ENCODE data around the gene ERBIN. TPM values are rescaled to one million over a fixed set of nuclear protein-coding genes. Genes with fewer than 3 reads are reported as not detected.

ERBIN gene
- total and polyA plus RNA-seq, 10 of the 15 experiments (the other 5 are each of a cell fraction or from before 2014, with no cell fraction given) = 9.5 to 91.1 (median 49.4) TPM

DNA sequence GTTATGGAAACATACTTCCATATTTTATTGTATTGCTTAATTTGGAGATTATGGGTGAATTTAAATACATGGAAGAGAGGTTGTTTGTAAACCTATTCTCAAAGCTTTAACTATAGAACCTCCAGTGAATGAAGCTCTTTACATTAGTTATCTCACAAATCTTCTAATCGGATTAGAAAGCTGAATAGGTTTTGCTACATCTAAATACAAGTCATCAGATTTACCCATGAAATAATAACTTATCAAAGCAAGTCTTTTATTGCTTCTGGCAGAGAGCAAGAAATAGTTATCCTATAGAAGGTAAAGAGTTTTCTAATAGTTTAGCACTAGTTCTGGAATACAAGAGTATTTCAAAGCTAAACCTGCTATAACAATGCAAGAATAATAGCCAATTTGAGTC lies 113.3 kb downstream of the ERBIN start:
- ChIA-PET RAD21 (ENCODE audit: unreplicated experiment) (no interaction called here), CTCF (no interaction called here), POLR2A (no interaction called here), SMC1A (ENCODE audit: uncharacterized antibody, unreplicated experiment) (interaction anchor here (0.8 to 1.2 kb wide), 4 partner anchors 8 to 27 kb away, joined by 3 read pairs; no protein-coding TSS in a partner anchor)
- BruUV-seq (replicated peaks) = no TSS peak
- DNase-seq (ENCODE audit: low read depth, low spot score) = no peak
- no peak for FAIRE-seq
- Histone ChIP-seq H4K20me1 (ENCODE audit: control insufficient read depth, insufficient read depth) (no peaks in the 10 kb centered on the region), H3K4me2 (ENCODE audit: control insufficient read depth, insufficient read depth) (no peak overlapping the region), H3K27me3 (replicated peaks in 1 of 2; ENCODE audit: control insufficient read depth in 2 of 2, insufficient read depth in 2 of 2, low read length in 1 of 2) (no peaks in the 10 kb centered on the region), H3K9me3 (replicated peaks; ENCODE audit: control insufficient read depth, insufficient read depth, low read length) (no peaks in the 10 kb centered on the region), H3K79me2 (ENCODE audit: control insufficient read depth, insufficient read depth, low read length) (no peaks in the 10 kb centered on the region), H3K36me3 (ENCODE audit: control insufficient read depth in 2 of 2, insufficient read depth in 2 of 2, low read length in 1 of 2) (peaks cover 0 to 18% of the 10 kb centered on the region in 2 experiments; a peak in 2 of 4 replicates), H2AFZ (ENCODE audit: control insufficient read depth, low read depth, low read length) (no peak overlapping the region), H3K9ac (ENCODE audit: control insufficient read depth, insufficient read depth, low read length) (no peak overlapping the region), H3K27ac (ENCODE audit: control insufficient read depth, insufficient read depth) (no peak overlapping the region), H3K4me1 (ENCODE audit: control insufficient read depth, insufficient read depth, low read length) (no peaks in the 10 kb centered on the region), H3K4me3 (no peak overlapping the region)
- in situ Hi-C loops (cut with MboI) = no loop called here
- no peak for ATAC-seq
- intact Hi-C loops (cut with micrococcal nuclease; ENCODE audit: unreplicated experiment) = no loop called here
- 100% methylated on average over 1 of the region's 1 CpG for WGBS (ENCODE audit: insufficient coverage, insufficient replicate concordance, low lambda C conversion rate, missing lambda C conversion rate)
- TF ChIP-seq CHD4 (IDR thresholded peaks at IDR 0.05) = no peak
- no peak for TF ChIP-seq KAT2A (conservative IDR thresholded peaks at IDR 0.05; ENCODE audit: control insufficient read depth, low read depth, low read length)
- no peak for TF ChIP-seq MYB (IDR thresholded peaks at IDR 0.05; ENCODE audit: borderline replicate concordance, low read depth, low read length)
- no peak for TF ChIP-seq MTA3 (IDR thresholded peaks at IDR 0.05; ENCODE audit: borderline replicate concordance, low read length)
- TF ChIP-seq, protein P1, sequence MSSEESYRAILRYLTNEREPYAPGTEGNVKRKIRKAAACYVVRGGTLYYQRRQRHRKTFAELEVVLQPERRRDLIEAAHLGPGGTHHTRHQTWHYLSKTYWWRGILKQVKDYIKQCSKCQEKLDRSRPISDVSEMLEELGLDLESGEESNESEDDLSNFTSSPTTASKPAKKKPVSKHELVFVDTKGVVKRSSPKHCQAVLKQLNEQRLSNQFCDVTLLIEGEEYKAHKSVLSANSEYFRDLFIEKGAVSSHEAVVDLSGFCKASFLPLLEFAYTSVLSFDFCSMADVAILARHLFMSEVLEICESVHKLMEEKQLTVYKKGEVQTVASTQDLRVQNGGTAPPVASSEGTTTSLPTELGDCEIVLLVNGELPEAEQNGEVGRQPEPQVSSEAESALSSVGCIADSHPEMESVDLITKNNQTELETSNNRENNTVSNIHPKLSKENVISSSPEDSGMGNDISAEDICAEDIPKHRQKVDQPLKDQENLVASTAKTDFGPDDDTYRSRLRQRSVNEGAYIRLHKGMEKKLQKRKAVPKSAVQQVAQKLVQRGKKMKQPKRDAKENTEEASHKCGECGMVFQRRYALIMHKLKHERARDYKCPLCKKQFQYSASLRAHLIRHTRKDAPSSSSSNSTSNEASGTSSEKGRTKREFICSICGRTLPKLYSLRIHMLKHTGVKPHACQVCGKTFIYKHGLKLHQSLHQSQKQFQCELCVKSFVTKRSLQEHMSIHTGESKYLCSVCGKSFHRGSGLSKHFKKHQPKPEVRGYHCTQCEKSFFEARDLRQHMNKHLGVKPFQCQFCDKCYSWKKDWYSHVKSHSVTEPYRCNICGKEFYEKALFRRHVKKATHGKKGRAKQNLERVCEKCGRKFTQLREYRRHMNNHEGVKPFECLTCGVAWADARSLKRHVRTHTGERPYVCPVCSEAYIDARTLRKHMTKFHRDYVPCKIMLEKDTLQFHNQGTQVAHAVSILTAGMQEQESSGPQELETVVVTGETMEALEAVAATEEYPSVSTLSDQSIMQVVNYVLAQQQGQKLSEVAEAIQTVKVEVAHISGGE (CRISPR knock-in tag; IDR thresholded peaks at IDR 0.05) = no peak
- no peak for TF ChIP-seq KLF5 (IDR thresholded peaks at IDR 0.05; ENCODE audit: partially characterized antibody)
- no peak for TF ChIP-seq CBX3 (IDR thresholded peaks at IDR 0.05; ENCODE audit: borderline replicate concordance, low read depth)
- no peak for TF ChIP-seq SP1 (IDR thresholded peaks at IDR 0.05; ENCODE audit: low read depth, low read length)
- no peak for TF ChIP-seq CEBPB (IDR thresholded peaks at IDR 0.05; ENCODE audit: borderline replicate concordance in 1 of 2, low read depth in 2 of 2, low read length in 2 of 2)

Measured in GM12878 (cell line).